Liver (tissue), 3 donors: Measurements from ENCODE around the gene TBC1D5.

Experiments used
- ATF3 ChIP-seq: IDR thresholded peaks from 2 replicates; pipeline ENCODE4 v1.6.1; 2016; ENCODE audit warnings: antibody characterized with exemption
- GABPA ChIP-seq, 2 donors: IDR thresholded peaks in 1 of 2; conservative IDR thresholded peaks in 1 of 2; 2 replicates each; pipeline ENCODE4 v1.6.1; 2016; ENCODE audit warnings: antibody characterized with exemption in 2 of 2, mild to moderate bottlenecking in 1 of 2, moderate library complexity in 1 of 2
- JUND ChIP-seq, 2 donors: IDR thresholded peaks; 2 replicates each; pipeline ENCODE4 v1.6.1; 2016; ENCODE audit warnings: antibody characterized with exemption in 2 of 2
- NR2F2 ChIP-seq: IDR thresholded peaks from 2 replicates; pipeline ENCODE4 v1.6.1; 2016; ENCODE audit warnings: antibody characterized with exemption
- RAD21 ChIP-seq, 2 donors: IDR thresholded peaks; 2 replicates each; pipeline ENCODE4 v1.6.1; 2016; ENCODE audit warnings: antibody characterized with exemption in 2 of 2, mild to moderate bottlenecking in 2 of 2
- RXRA ChIP-seq, 2 donors: IDR thresholded peaks; 2 replicates each; pipeline ENCODE4 v1.6.1; 2017 to 2018; ENCODE audit warnings: antibody characterized with exemption in 2 of 2, mild to moderate bottlenecking in 1 of 2
- SP1 ChIP-seq: IDR thresholded peaks from 2 replicates; pipeline ENCODE4 v1.6.1; 2018; ENCODE audit warnings: antibody characterized with exemption, mild to moderate bottlenecking
- TAF1 ChIP-seq: conservative IDR thresholded peaks from 2 replicates; pipeline ENCODE4 v1.6.1; 2016; ENCODE audit warnings: antibody characterized with exemption, mild to moderate bottlenecking
- YY1 ChIP-seq: IDR thresholded peaks from 2 replicates; pipeline ENCODE4 v1.6.1; 2016; ENCODE audit warnings: antibody characterized with exemption, mild to moderate bottlenecking
- TF ChIP-seq, protein P1 (sequence below): fragments of 150-350 bp; IDR thresholded peaks from 2 replicates; pipeline ENCODE4 v1.5.1; 2017; ENCODE audit warnings: improper control_type of control experiment, low read depth, low read length; ENCODE audit not compliant: missing input control
- TF ChIP-seq, protein P2 (sequence below): IDR thresholded peaks from 2 replicates; pipeline ENCODE4 v1.6.1; 2016; ENCODE audit warnings: antibody characterized with exemption
- TF ChIP-seq, protein P3 (sequence below): IDR thresholded peaks from 2 replicates; pipeline ENCODE4 v1.6.1; 2016; ENCODE audit warnings: antibody characterized with exemption, mild to moderate bottlenecking
- donor health status: healthy.
- donor health status: healthy.

GRCh38 chr3:17340693-17341092, 401.7 kb downstream of the TBC1D5 start:
- TF ChIP-seq, protein P1, sequence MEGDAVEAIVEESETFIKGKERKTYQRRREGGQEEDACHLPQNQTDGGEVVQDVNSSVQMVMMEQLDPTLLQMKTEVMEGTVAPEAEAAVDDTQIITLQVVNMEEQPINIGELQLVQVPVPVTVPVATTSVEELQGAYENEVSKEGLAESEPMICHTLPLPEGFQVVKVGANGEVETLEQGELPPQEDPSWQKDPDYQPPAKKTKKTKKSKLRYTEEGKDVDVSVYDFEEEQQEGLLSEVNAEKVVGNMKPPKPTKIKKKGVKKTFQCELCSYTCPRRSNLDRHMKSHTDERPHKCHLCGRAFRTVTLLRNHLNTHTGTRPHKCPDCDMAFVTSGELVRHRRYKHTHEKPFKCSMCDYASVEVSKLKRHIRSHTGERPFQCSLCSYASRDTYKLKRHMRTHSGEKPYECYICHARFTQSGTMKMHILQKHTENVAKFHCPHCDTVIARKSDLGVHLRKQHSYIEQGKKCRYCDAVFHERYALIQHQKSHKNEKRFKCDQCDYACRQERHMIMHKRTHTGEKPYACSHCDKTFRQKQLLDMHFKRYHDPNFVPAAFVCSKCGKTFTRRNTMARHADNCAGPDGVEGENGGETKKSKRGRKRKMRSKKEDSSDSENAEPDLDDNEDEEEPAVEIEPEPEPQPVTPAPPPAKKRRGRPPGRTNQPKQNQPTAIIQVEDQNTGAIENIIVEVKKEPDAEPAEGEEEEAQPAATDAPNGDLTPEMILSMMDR: no peak
- TF ChIP-seq, protein P2, sequence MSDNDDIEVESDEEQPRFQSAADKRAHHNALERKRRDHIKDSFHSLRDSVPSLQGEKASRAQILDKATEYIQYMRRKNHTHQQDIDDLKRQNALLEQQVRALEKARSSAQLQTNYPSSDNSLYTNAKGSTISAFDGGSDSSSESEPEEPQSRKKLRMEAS: no peak
- no peak for TF ChIP-seq GABPA (IDR thresholded peaks at IDR 0.05 in 1 of 2, conservative IDR thresholded peaks at IDR 0.05 in 1 of 2)
- TF ChIP-seq NR2F2: no peak
- TF ChIP-seq RAD21 (IDR thresholded peaks at IDR 0.05): no peak
- no peak for TF ChIP-seq SP1
- no peak for TF ChIP-seq YY1
- TF ChIP-seq JUND (IDR thresholded peaks at IDR 0.05): no peak
- no peak for TF ChIP-seq RXRA (IDR thresholded peaks at IDR 0.05)
- TF ChIP-seq ATF3: no peak
- no peak for TF ChIP-seq TAF1
- TF ChIP-seq, protein P3, sequence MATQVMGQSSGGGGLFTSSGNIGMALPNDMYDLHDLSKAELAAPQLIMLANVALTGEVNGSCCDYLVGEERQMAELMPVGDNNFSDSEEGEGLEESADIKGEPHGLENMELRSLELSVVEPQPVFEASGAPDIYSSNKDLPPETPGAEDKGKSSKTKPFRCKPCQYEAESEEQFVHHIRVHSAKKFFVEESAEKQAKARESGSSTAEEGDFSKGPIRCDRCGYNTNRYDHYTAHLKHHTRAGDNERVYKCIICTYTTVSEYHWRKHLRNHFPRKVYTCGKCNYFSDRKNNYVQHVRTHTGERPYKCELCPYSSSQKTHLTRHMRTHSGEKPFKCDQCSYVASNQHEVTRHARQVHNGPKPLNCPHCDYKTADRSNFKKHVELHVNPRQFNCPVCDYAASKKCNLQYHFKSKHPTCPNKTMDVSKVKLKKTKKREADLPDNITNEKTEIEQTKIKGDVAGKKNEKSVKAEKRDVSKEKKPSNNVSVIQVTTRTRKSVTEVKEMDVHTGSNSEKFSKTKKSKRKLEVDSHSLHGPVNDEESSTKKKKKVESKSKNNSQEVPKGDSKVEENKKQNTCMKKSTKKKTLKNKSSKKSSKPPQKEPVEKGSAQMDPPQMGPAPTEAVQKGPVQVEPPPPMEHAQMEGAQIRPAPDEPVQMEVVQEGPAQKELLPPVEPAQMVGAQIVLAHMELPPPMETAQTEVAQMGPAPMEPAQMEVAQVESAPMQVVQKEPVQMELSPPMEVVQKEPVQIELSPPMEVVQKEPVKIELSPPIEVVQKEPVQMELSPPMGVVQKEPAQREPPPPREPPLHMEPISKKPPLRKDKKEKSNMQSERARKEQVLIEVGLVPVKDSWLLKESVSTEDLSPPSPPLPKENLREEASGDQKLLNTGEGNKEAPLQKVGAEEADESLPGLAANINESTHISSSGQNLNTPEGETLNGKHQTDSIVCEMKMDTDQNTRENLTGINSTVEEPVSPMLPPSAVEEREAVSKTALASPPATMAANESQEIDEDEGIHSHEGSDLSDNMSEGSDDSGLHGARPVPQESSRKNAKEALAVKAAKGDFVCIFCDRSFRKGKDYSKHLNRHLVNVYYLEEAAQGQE: no peak
